Activated naive CD8-positive, alpha-beta T cell (primary cell): ENCODE data around the gene ACOT8.
A peak's percentile ranks its signal among the peaks of the same experiment; 100 is the strongest.

ENCODE experiments used
- H3K27ac Mint-ChIP-seq: one replicate; pipeline ENCODE4 v1.8.0; 2021; ENCODE audit warnings: mixed read lengths
- H3K27me3 Mint-ChIP-seq: one replicate; pipeline ENCODE4 v1.8.0; 2021; ENCODE audit warnings: mixed read lengths
- H3K36me3 Mint-ChIP-seq: one replicate; pipeline ENCODE4 v1.8.0; 2021; ENCODE audit warnings: mixed read lengths
- H3K4me1 Mint-ChIP-seq: one replicate; pipeline ENCODE4 v1.8.0; 2021; ENCODE audit warnings: low read depth, mixed read lengths
- H3K4me3 Mint-ChIP-seq: one replicate; pipeline ENCODE4 v1.8.0; 2021; ENCODE audit warnings: mild to moderate bottlenecking, mixed read lengths
- H3K9me3 Mint-ChIP-seq: one replicate; pipeline ENCODE4 v1.8.0; 2021; ENCODE audit warnings: low read depth, mixed read lengths

The ACOT8 gene

DNA sequence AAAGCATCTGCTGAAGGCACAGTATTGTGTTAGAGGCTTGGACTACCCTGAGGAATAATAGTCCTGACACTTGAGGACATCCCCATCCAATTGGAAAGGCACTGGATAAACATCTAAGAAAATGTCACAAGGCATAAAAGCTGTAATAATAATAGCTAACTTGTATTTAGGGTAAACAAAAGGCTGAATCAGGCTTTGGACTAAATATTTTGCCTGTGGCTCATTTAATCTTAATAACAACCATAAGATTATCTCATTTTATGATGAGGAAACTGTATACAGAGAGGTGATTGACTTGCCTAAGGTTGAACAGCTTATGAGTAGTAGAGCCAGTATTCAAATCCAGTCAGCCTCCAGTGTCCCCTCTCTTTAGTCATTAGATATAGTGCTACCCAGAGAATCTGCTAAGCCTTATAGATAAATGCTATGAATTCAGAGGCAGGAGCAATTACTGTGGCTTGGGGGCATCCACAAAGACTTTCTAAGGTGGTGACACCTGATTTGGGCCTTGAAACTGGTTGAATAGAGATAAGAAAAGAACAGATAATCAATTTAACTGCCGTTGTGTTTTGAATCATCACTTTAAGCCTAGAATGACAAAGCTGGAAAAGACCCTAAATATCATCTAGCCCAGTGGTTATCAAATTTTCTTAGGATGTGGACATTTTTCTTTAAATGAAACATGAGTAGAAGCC, 16.4 kb upstream of the ACOT8 start:
- no peaks in the 10 kb centered on the region for H3K4me1 Mint-ChIP-seq
- peaks cover 8% of the 10 kb centered on the region for H3K36me3 Mint-ChIP-seq
- H3K4me3 Mint-ChIP-seq, result no peak overlapping the region
- H3K9me3 Mint-ChIP-seq, result no peaks in the 10 kb centered on the region
- no peak overlapping the region for H3K27ac Mint-ChIP-seq
- no peaks in the 10 kb centered on the region for H3K27me3 Mint-ChIP-seq

DNA sequence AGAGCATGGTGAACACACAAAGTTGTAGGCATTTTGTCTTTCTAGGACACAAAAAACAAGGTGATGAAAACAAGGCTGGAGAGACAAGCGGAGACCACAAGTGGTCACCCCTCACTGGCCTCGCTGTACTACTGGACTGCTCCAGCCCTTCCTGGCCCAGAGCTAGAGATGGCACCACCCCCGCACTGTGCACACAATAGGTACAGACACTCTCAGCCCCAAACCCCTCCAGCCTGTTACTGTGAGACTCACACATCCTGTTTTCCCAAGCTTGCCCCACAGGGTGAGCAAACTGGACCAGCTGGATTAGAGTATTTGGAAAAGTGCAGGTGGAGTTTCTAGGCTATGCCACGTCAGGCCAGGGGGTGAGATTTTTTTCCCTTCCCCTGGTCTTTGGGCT, 15.4 kb upstream of the ACOT8 start:
- Mint-ChIP-seq H3K36me3 (peaks cover 8% of the 10 kb centered on the region), H3K4me3 (no peak overlapping the region), H3K27me3 (no peaks in the 10 kb centered on the region), H3K4me1 (no peaks in the 10 kb centered on the region), H3K27ac (no peak overlapping the region), H3K9me3 (no peaks in the 10 kb centered on the region)

DNA sequence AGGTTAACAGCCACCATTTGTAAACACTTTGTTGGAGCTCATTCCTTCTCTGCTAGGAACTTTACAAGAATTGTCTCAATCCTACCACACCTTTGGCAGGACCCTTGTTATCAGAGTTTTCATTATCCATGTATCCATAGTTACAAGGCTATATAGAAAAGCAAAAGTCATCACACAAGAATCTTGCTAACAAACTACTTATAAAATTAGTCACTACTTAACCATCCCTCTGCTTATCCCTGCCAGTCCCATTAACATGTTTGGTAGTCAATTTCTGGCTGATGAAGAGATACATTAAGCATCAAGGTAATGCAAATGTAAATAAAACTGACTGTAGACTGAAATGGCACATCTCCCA, 10.6 kb upstream of the ACOT8 start:
- Mint-ChIP-seq H3K36me3 (peaks cover 5% of the 10 kb centered on the region), H3K9me3 (no peaks in the 10 kb centered on the region), H3K27ac (no peak overlapping the region), H3K27me3 (no peaks in the 10 kb centered on the region), H3K4me3 (no peak overlapping the region), H3K4me1 (peaks cover 4% of the 10 kb centered on the region)

DNA sequence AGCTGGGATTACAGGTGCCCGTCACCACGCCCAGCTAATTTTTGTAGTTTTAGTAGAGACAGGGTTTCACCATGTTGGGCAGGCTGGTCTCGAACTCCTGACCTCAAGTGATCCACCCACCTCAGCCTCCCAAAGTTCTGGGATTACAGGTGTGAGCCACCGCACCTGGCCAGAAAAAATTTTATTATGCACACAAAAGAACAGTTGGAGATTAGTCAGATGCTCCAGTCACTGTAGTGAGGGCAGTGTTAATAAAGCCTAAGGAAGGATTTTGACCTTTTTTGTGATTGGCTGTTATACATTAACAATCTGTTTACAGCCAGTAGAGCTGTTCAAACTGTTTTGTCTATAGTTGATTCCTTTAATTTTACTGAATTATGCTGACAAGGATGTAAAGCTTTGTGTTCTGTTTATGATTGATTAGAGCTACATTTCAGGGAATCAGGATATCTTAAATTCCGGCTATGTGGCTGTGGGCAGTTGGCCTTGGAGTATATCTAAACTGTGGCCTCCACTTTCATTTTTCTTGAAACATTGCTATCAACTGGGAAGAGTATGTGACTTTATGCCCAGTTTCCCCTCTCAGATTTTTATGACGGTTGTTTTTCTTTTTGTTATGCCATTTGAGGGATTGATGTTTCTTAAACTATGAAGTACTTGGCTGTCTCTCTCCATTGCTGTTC, 10.1 kb upstream of the ACOT8 start:
- Mint-ChIP-seq H3K4me1 (peaks cover 4% of the 10 kb centered on the region), H3K9me3 (no peaks in the 10 kb centered on the region), H3K4me3 (no peak overlapping the region), H3K27me3 (no peaks in the 10 kb centered on the region), H3K27ac (no peak overlapping the region), H3K36me3 (peaks cover 3% of the 10 kb centered on the region)

DNA sequence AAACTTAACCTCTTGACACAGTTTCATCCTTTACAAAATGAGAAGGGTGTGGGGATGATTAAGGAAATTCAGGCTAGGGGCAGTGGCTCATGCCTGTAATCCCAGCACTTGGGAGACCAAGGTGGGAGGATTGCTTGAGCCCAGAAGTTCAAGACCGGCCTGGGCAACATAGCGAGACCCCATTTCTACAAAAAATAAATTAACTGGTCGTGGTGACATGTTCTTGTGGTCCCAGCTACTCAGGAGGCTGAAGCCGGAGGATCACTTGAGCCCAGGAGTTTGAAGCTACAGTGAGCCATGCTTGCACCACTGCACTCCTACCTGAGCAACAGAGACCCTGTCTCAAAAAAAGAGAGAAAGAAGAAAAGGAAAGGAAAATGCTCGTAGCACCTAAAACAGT, 9.3 kb upstream of the ACOT8 start:
- Mint-ChIP-seq H3K27me3 (no peaks in the 10 kb centered on the region), H3K4me3 (no peak overlapping the region), H3K4me1 (peaks cover 4% of the 10 kb centered on the region), H3K27ac (no peak overlapping the region), H3K36me3 (no peaks in the 10 kb centered on the region), H3K9me3 (no peaks in the 10 kb centered on the region)

DNA sequence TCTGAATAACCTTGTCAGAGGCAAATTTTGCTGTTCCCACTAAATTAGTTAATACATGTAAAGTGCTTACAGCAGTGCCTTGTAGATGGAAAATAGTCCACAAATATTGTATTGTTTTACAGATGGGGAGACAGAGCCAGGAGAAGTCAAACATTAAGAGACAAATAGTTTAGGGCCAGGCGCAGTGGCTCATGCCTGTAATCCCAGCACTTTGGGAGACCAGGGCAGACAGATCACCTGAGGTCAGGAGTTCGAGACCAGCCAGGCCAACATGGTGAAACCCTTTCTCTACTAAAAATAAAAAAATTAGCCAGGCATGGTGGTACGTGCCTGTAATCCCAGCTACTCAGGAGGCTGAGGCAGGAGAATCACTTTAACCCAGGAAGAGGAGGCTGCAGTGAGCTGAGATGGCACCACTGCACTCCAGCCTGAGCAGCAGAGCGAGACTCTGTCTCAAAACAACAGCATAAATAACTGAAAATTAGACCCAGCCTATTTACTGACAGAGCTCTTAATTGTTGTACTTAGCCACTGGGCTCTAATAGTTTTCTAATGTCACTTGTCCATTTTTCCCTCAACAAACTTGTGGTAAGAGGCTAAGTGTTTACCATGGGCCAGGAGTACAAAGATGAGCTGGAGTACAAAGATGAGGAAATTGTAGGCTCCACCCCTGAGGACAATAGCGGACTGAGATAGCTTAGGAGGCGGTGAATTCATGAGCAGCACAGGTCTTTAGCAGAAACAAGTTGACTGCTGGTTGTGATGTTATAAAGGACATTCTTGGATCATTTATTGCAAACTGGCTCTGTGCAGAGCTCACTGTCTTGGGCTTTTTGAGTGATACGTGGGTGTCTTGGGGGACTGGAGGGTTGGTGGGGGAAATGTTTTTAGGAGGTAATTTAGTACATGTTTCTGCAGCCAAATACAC, 6.6 kb upstream of the ACOT8 start:
- Mint-ChIP-seq H3K4me3 (no peak overlapping the region), H3K4me1 (peaks cover 15% of the 10 kb centered on the region), H3K27ac (no peak overlapping the region), H3K27me3 (no peaks in the 10 kb centered on the region), H3K9me3 (no peaks in the 10 kb centered on the region), H3K36me3 (peaks cover 5% of the 10 kb centered on the region)

DNA sequence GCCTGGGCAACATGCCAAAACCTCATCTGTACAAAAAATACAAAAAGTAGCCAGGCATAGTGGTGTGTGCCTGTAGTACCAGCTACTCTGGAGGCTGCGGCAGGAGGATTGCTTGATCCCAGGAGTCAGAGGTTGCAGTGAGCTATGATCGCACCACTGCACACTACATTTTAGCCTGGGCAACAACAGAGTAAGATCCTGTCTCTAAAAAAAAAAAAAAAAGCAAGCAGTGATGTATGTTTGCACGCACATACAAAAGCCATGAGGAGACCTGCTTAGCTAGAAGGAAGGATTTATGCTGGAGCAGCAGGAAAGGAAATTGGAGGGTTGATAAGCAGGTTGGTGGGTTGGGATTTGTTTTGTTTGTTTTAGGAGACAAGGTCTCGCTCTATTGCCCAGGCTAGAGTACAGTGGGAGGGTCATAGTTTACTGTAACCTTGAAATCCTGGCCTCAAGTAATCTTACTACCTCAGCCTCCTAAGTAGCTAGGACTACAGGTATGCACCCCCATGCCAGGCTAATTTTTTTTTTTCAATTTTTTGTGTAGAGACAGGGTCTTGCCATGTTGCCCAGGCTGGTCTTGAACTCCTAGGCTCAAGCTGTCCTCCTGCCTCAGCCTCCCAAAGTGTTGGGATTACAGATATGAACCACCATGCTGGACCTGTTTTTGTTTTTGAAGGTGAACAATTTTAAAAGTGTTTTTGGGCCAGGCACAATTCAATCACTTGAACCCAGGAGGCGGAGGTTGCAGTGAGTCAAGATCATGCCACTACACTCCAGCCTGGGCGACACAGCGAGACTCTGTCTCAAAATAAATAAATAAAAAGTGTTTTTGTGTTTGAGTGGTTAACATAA, 4.3 kb upstream of the ACOT8 start:
- no peaks in the 10 kb centered on the region for H3K27me3 Mint-ChIP-seq

DNA sequence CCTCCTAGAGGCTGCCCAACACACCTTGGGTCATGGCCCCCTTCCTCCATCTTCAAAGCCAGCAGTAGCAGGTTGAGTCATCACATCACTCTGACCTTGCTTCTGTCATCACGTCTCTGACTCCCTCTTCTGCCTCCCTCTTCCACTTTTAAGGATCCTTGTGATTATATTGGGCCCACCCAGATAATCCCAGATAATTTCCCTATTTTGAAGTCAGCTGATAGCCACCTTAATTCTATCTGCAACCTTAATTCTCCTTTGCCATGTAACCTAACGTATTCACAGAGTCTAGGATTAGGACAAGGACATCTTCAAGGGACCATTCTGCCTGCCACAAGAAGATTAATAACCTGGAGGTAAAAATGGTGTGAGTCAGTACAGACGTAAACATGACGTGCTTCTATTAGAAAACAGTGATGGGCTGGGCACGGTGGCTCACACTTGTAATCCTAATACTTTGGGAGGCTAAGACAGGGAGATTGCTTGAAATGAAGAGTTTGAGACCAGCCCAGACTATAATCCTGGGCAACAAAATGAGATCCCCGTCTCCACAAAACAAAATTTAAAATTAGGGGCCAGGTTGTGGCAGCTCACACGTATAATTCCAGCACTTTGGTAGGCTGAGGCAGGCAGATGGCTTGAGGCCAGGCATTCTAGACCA, 3.5 kb upstream of the ACOT8 start:
- peaks cover 37% of the 10 kb centered on the region for H3K4me1 Mint-ChIP-seq
- H3K9me3 Mint-ChIP-seq, result no peaks in the 10 kb centered on the region
- peaks cover 5% of the 10 kb centered on the region for H3K36me3 Mint-ChIP-seq
- H3K27me3 Mint-ChIP-seq, result no peaks in the 10 kb centered on the region
- peak overlapping the region; percentile 17 for H3K4me3 Mint-ChIP-seq
- H3K27ac Mint-ChIP-seq, result no peak overlapping the region

More for the DNA sequence above, 4.3 kb upstream of the ACOT8 start:
- Mint-ChIP-seq H3K9me3 (no peaks in the 10 kb centered on the region), H3K4me1 (peaks cover 31% of the 10 kb centered on the region), H3K4me3 (no peak overlapping the region), H3K36me3 (peaks cover 5% of the 10 kb centered on the region), H3K27ac (no peak overlapping the region)

DNA sequence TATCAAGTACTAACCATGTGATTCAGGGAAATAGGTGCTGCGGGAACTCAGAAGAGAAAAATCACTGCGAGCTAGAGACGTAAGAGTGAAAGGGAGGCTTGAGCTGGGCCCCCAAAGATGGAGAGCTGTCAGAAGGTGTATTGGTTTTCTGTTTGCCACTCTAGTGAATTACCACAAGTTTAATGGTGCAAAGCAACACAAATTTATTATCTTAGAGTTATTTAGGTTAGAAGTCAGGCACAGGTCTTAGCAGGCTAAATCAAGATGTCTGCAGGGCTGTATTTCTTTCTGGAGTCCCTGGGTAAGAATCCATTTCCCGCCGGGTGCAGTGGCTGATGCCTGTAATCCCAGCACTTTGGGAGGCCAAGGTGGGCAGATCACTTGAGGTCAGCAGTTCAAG, 2.7 kb upstream of the ACOT8 start:
- no peak overlapping the region for H3K27ac Mint-ChIP-seq
- H3K36me3 Mint-ChIP-seq, result peaks cover 5% of the 10 kb centered on the region
- H3K27me3 Mint-ChIP-seq, result no peaks in the 10 kb centered on the region
- no peak overlapping the region for H3K4me3 Mint-ChIP-seq
- H3K4me1 Mint-ChIP-seq, result peaks cover 43% of the 10 kb centered on the region
- H3K9me3 Mint-ChIP-seq, result no peaks in the 10 kb centered on the region

DNA sequence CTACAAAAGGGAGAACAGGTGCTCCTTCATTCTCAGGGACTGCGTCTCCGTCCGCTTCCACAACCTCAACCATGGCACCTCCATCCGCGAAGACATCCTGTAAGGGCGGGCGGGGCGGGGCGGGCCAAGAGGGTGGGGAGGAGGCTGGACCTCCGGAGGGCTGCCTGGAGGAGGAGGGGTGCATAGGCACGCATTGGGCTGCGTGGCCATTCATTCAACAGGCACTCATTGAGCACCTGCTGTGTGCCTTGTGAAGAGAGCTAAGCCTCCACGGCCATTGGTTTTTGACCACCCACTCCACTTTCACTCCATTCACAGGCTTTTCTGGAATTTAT, 657 bp upstream of the ACOT8 start:
- no peaks in the 10 kb centered on the region for H3K27me3 Mint-ChIP-seq
- H3K36me3 Mint-ChIP-seq, result peaks cover 5% of the 10 kb centered on the region
- no peaks in the 10 kb centered on the region for H3K9me3 Mint-ChIP-seq
- H3K27ac Mint-ChIP-seq, result peak overlapping the region; percentile 97
- H3K4me3 Mint-ChIP-seq, result peak overlapping the region; percentile 99
- H3K4me1 Mint-ChIP-seq, result peaks cover 52% of the 10 kb centered on the region

DNA sequence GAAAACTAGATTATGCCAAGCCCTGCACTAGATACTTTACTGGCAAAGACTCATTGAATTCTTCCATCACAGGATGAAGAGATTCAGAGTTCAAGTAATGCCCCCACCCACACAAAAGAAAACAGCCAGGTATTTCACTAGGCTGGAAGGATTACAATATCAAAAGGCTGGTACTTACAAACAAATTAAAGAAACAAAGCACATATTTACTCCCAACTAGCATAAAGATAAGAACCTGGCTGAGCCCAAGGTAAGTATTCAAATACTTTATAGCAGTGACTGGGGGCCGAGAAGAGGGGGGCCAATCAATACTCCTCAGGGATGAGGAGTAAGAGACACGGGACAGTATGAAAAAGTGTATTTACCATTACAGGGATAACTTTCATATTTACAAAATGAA, 3.7 kb downstream of the ACOT8 start:
- no peak overlapping the region for H3K4me3 Mint-ChIP-seq
- H3K27ac Mint-ChIP-seq, result no peak overlapping the region
- H3K9me3 Mint-ChIP-seq, result no peaks in the 10 kb centered on the region
- peaks cover 40% of the 10 kb centered on the region for H3K4me1 Mint-ChIP-seq
- peaks cover 7% of the 10 kb centered on the region for H3K36me3 Mint-ChIP-seq
- no peaks in the 10 kb centered on the region for H3K27me3 Mint-ChIP-seq

DNA sequence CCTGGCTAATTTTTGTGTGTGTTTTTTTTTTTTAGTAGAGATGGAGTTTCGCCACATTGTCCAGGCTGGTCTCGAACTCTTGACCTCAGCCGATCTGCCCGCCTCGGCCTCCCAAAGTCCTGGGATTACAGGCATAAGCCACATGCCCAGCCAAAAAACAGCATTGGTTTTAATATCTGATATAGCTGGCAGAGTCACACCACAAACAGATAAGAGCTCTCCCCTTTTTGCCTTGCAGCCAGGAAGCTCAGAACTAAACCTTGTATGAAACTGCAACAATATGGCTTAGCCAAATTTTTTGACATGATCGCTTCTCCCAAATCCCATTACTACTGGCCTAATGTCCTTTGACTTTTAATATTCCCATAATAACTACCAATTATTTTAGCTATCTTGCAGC, 4.9 kb downstream of the ACOT8 start:
- Mint-ChIP-seq H3K4me3 (no peak overlapping the region), H3K9me3 (no peaks in the 10 kb centered on the region), H3K27me3 (no peaks in the 10 kb centered on the region), H3K4me1 (peaks cover 30% of the 10 kb centered on the region), H3K36me3 (peaks cover 7% of the 10 kb centered on the region), H3K27ac (no peak overlapping the region)

DNA sequence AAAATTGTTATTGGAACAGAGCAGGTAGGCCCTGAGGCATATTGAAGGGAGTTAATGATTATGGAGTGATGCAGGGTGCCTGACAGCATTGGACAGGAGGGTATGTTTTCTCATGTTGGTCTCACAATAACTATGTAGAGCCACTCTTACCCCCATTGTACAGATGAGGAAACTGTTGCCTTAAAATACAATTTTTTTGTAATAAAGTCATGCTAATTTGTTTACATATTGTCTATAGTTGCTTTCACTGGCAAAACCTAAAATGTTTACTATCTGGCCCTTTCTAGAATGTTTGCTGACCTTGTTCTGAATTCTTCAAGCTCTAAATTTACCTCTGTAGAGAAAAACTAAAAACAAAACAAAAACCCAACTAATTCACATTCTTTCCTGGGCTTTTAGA, 5.7 kb downstream of the ACOT8 start:
- no peaks in the 10 kb centered on the region for H3K9me3 Mint-ChIP-seq
- H3K4me3 Mint-ChIP-seq, result no peak overlapping the region
- H3K36me3 Mint-ChIP-seq, result peaks cover 7% of the 10 kb centered on the region
- peaks cover 28% of the 10 kb centered on the region for H3K4me1 Mint-ChIP-seq
- no peaks in the 10 kb centered on the region for H3K27me3 Mint-ChIP-seq
- H3K27ac Mint-ChIP-seq, result no peak overlapping the region

DNA sequence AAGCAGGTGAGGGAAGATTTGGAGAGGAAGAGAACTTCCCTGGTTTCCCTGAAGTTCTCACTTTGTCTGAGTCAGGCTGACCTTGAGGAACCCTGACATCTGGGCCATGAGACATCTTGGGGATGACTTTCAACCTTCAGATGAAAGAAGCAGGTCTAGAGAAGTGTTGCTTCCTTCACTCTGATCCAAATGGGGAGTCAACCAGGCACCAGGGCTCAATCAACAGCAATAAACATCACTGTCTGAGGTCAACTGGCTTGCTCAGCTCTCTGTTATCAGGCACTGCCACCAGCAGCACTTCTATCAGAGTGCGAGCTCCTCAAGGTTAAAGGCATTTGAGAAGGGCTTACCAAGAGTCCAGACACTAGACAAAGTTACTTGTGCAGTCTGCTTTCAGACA, 6.3 kb downstream of the ACOT8 start:
- Mint-ChIP-seq H3K27ac (no peak overlapping the region), H3K36me3 (peaks cover 7% of the 10 kb centered on the region), H3K27me3 (no peaks in the 10 kb centered on the region), H3K4me3 (no peak overlapping the region), H3K4me1 (peaks cover 24% of the 10 kb centered on the region), H3K9me3 (no peaks in the 10 kb centered on the region)
